HG03066 (cell line): ENCODE measurements around the gene C1QA.
"Not testable (repeated sequence)": the region's sequence is repeated elsewhere in the genome, so short reads cannot be mapped to it uniquely, and the experiment has no call there.

Source experiments
- ATAC-seq: cut with Tn5 transposase; IDR thresholded peaks from one replicate; pipeline ENCODE4 v1.9.1; 2021; ENCODE audit warnings: low read depth; ENCODE audit not compliant: unreplicated experiment

C1QA gene

DNA sequence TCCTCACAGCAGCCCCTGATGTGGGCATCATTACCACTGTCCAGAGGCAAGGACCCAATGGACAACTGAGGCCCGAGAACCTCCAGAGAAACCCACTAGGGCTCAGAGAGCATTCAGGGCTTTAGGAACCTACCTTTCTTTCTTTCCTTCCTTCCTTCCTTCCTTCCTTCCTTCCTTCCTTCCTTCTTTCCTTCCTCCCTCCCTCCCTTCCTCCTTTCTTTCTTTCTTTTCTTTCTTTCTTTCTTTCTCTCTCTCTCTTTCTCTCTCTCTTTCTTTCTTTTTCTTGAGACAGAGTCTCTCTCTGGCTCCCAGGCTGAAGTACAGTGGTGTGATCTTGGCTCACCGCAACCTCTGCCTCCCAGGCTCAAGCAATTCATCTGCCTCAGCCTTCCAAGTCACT is 32.4 kb downstream of the C1QA start:
- not testable (repeated sequence) for ATAC-seq

DNA sequence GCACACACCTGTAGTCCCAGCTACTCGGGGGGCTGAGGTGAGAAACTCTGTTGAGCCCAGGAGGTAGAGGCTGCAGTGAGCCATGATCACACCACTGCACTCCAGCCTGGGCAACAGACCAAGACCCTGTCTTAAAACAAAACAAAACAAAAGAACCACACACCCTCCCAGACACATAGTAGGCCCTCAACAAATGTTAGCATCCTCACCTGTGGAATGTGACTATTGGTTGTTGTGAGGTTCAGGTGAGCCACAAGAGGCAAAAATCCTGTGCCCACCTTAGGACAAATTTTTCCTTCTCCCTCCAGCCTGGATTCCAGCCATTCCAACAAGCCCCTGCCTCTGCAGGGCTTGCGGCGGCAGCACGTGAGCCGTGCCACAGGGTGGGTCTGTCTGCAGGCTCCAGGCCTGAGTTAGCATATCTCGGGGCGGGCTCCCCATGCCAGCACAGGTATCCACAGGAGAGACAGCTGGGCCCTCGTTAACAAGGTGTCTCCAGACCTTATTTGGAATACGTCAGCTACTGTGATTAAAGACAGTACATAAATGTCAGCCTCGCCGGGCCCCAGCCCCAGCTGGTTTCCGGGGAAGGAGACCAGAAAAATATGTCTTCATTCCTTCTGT is 34.0 kb downstream of the C1QA start:
- no peak for ATAC-seq

DNA sequence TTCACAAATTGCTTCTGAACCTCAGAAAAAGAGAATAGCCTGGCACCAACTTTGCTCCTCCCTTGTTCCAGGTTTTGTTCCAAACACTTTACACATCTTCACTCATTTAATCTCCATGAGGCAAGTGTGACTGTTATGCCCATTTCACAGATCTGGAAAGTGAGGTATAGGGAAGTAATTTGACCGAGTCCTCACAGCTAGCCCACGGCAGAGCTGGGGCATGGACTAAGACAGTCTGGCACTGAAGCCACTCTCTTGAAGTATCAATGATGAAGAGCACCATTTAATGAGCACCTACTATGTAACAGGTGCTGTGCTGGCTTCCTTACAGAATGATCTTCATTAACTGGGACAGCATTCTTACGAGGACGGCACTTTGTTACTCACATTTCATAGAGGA is 35.6 kb downstream of the C1QA start:
- ATAC-seq: no peak

DNA sequence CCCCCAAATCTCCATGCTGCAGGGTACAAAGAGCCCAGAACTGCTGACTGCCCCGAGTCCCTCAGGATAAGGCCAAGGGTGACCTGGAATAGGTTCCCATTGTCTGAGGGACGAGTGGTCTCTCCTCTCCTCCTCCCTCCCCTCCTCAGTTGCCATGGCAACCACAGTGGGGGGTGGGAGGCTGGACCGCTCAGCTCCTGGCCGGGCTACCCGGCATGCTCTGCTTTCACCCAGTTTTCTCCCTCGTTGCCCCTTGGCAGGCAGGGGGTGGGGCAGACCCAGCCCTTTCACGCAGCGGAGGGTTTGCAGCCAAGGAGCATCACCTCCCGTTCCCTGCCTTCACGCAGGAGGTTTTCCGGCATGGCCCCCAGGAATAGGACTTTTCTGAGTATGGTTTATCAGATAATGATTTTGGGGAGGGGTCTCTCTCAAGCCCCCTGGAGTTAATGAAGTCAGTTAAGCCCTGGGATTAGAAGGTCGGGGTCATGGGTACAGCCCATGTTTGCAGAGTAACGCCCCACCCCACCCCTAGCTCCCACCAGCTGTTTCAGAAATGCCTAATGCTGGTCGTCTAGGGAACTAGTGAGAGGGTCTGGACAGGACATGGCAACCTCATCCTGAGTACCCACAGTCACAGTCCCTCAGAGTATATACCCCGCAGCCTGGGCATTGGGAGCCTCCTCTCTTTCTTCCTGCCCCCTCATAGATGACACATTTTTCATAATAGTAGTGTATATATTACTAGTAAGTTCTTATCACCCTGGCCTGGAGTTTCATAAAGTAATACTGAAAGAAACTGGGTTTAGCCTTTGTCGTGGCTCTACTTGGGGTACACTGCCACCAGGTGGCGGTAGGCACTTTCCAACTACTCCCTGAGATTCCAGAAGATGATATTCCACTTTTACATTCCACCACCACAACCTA is 37.3 kb downstream of the C1QA start:
- ATAC-seq: no peak

DNA sequence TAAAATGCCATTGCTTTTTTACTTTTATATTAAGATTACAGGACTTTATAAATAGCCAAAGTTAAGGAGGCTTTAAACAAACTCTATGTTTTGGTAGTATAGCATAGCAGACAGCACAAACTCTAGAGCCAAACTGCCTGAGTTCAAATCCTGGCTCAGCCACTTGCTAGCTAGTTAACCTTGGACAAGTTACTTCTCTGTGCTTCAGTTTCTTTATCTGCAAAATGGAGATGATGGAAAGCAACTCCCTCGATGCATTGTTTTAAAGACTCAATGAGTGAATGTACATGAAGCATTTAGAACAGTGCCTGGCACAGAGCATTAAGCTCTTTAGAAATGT is 38.0 kb downstream of the C1QA start:
- no peak for ATAC-seq

DNA sequence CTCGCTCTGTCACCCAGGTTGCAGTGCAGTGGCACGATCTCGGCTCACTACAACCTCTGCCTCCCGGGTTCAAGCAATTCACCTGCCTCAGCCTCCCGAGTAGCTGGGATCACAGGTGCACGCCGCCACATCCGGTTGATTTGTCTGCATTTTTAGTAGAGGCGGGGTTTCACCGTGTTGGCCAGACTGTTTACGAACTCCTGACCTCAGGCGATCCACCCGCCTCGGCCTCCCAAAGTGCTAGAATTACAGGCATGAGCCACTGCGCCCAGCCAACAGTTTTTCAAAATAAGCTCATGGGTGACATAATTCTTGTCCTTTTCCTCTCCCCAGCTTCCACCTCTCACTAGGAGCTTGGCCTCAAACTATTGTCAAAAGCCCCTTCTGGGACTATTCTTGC is 39.7 kb downstream of the C1QA start:
- ATAC-seq: not testable (repeated sequence)

DNA sequence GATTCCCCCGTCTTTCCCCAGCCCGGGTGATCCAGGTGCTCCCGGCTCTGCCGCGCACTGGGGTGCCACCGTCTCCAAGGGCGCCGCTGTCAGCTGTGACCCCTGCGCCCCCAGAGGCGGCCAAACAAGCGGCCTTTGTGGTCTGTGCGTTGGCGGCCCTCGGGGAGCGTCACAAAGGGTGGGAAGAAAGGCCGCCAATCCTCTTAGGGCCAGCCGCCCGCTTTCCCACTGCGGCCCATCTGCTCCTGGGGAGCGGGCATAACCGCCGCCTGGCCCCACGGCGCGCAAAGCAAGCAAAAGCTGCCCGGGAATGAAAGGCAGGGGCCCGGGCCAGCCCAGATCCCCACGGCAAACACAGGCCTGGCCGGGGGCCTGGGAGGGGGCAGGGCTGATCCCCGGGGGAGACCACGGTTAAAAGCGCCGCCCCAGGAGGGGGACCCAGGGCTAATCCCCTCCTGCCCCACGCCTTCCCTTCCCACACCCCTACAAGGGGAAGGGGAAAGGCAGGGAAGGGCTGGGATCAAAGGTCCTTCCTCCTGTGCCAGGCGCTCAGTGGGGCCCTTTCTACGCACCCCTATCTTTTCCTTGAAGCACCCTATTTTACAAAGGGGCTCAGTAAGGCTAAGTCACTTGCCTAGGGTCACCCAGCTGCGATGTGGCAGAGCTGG is 40.6 kb downstream of the C1QA start:
- ATAC-seq: no peak

DNA sequence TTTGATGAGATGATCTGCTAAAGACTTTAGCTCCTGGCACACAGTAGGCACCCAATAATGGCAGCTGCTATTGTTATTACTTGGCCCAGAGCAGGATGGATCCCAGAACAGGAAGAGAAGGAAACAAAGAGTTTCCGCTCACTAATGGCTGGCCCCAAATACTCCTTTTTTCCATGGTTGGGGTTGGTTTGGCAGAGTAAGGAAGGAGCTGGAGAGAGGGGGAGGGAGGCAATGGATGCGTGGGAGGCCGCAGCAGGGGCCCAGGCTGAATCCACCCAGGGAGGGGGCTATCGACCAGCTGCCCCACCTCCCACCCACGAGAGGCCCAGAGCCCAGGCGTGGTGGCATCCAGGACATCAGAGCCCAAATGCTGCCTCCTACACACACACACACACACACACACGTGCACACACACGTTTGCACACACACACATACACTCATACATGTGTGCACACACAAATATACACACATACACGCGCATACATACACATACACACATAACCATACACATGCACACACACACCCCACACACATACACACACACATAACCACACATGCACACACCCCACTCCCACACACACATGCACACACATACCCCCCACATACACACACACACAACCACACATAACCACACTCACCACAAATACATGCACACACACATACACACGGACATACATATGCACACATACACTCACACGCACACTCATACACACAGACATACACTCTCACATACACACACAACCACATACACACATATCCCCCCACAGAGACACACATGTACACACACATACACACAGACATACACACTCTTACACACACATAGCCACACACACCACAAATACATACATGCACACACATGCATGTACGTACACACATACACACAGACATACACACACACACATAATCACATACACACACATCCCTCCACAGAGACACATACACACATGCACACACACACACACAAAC is 41.8 kb downstream of the C1QA start:
- ATAC-seq: no peak

DNA sequence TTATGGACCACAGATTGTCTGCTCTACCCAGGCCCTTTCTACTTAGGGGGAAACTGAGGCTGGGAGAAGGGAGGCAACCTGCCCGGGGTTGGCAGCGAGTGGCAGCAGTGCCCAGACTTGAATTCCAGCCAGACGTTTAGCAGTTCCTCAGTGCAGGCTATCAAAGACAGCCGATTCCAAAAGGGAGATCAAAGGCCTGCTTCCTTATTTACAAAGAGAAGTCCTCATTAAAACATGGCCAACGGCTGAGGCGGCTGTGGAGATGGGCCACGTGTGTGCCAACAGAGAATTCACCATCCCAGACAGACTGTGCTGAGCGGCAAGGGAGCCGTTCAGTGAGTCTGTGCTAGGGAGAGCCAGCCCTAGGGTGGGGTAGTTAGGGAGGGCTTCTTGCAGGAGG is 44.3 kb downstream of the C1QA start:
- no peak for ATAC-seq

DNA sequence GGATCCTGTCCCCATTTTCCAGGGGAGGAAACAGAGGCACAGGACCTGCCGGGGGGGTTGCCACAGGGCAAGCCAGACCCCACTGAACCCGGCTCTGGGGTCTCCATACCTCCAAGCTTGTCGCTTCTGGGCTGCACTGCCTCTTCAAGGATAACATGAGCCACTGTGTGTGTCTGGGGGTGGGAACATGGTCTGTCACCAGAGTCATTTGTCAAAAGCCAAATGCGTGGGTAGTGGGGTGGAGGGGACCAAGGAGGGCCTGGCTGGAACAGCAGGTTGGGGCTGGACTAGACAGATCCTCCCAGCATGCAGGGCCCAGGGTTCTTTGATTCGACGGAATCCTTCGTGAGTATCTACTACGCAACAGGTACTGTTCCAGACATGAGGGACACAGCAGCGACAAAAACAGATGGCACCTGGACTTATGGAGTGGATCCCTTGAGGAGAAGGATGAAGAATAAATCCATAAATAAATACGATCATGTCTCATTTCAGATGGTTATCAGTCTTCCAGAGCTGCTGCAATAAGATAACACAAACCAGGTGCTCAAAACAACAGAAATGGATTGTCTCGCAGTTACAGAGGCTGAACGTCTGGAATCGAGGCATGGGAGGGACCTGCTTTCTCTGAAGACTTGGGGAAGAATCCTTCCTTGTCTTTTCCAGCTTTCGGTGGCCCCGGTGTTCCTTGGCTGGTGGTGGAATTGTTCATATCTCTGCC is 45.3 kb downstream of the C1QA start:
- no peak for ATAC-seq

DNA sequence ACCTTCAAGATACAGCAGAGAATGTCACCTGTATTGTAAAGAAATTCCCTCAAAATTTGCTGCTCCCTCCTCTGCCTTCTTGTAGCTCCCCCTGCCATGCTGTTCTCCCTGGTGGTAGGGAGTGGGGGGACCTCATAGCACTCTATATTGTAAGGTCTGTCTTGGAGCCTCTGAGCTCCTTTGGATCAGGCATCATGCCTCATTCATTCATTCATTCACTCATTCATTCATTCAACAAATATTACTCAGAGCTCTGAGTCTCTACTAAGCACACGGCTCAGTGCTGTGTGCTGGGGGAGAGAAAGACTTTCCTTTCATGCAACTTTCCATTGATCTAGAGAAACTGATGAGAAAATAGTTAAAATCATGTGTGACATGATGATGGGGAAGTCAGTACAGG is 47.1 kb downstream of the C1QA start:
- no peak for ATAC-seq

DNA sequence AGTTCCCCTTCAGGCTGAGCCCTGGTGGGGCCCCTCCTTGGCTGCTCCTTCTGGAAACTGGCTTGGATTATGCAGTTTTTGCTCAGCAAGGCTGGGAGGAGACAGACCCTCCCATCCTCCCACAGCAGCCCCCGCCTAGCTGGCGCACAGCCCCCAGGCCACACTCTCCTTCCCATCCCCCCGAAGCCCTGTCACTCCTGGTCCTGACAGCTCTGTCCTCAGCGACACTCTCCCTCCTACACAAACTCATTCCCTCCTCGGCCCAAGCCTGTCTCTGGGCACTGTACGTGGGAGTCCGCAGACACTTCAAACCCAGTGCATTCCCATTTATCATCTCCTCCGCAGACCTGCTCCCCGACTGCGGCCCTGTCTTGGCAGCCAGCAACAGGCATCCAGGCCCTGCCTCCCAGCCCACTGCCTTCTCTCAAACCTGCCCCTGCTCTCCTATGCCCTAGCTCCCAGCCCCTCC is 49.2 kb downstream of the C1QA start:
- no peak for ATAC-seq

DNA sequence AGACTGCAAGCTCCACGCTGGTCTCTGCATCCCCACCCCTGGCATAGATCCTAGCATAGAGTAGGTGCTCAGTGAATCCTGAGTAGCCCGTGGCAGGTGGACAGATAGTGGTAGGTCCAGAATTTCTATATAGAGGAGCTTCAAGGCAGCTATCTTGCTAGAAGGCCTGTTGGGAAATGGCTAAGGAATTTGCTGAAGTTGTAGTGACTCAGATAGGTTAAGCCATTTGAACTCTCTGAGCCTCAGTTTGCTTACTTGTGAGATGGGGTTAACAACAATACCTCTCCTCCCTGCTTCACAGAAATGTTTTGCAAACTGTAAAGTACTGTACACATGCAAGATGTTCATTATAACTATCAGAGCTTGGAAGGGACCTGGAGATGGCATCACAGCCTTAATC is 50.8 kb downstream of the C1QA start:
- no peak for ATAC-seq

DNA sequence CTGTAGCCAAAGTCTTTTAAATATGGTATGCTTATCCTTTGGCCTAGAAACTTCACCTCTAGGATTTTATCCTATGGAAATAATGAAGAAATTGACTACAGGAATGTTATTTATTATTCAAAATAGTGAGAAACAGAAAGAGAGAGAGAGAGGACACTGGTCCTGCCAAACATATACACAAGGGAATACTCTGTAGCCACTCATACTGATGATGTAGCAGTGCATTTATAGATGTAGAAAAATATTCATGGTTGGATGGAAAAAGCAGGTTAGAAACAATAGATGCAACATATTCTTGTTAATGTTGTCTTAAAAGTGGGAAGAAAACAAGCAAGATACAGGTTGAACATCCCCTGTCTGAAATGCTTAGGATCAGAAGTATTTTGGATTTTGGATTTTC is 52.0 kb downstream of the C1QA start:
- ATAC-seq: no peak
